HUES64 (cell line): ENCODE measurements around the gene TPD52L1.

Experiments used
- H3K27ac ChIP-seq: 2 replicates; pipeline ENCODE4 v1.7.0; 2013; ENCODE audit warnings: low read depth, low read length, inconsistent platforms
- H3K27me3 ChIP-seq: 2 replicates; pipeline ENCODE4 v1.6.1; 2013; ENCODE audit warnings: mild to moderate bottlenecking, low read length; ENCODE audit not compliant: insufficient read depth
- H3K36me3 ChIP-seq: 2 replicates; pipeline ENCODE4 v1.6.1; 2013; ENCODE audit warnings: mild to moderate bottlenecking, low read length; ENCODE audit not compliant: insufficient read depth
- H3K4me1 ChIP-seq: 2 replicates; pipeline ENCODE4 v1.6.1; 2013; ENCODE audit warnings: mild to moderate bottlenecking, low read length, moderate library complexity; ENCODE audit not compliant: insufficient read depth
- H3K4me3 ChIP-seq: 2 replicates; pipeline ENCODE4 v1.5.1; 2013; ENCODE audit warnings: mild to moderate bottlenecking, low read length, moderate library complexity
- H3K9ac ChIP-seq: 2 replicates; pipeline ENCODE4 v1.6.1; 2013; ENCODE audit warnings: mild to moderate bottlenecking, low read depth, low read length
- H3K9me3 ChIP-seq: 2 replicates; pipeline ENCODE4 v1.6.1; 2013; ENCODE audit warnings: low read depth, low read length; ENCODE audit not compliant: insufficient read depth
- whole genome bisulfite sequencing: fragments of 150-250, 120-280 bp; methylation state at CpG from one replicate; pipeline ENCODE4 v1.1.7; 2013; ENCODE audit warnings: missing lambda C conversion rate; 5-methylcytosine and 5-hydroxymethylcytosine counted together

The TPD52L1 gene

GRCh38 chr6:125195526-125195925, 42.0 kb downstream of the TPD52L1 start:
- H3K4me3 ChIP-seq: no peak overlapping the region
- H3K9ac ChIP-seq: no peak overlapping the region
- H3K27me3 ChIP-seq: no peaks in the 10 kb centered on the region
- no peaks in the 10 kb centered on the region for H3K9me3 ChIP-seq
- no peak overlapping the region for H3K27ac ChIP-seq
- no peaks in the 10 kb centered on the region for H3K36me3 ChIP-seq
- WGBS: 93% methylated on average over 3 of the region's 3 CpGs
- peaks cover 20% of the 10 kb centered on the region for H3K4me1 ChIP-seq

GRCh38 chr6:125196613-125197012, 43.0 kb downstream of the TPD52L1 start:
- no peaks in the 10 kb centered on the region for H3K27me3 ChIP-seq
- no peak overlapping the region for H3K4me3 ChIP-seq
- H3K9ac ChIP-seq: no peak overlapping the region
- H3K9me3 ChIP-seq: no peaks in the 10 kb centered on the region
- 98% methylated on average over 1 of the region's 3 CpGs for WGBS
- H3K4me1 ChIP-seq: peaks cover 10% of the 10 kb centered on the region
- H3K36me3 ChIP-seq: no peaks in the 10 kb centered on the region
- no peak overlapping the region for H3K27ac ChIP-seq

GRCh38 chr6:125197795-125198269, 44.3 kb downstream of the TPD52L1 start:
- H3K36me3 ChIP-seq: no peaks in the 10 kb centered on the region
- WGBS: 81% methylated on average over 3 of the region's 3 CpGs
- no peak overlapping the region for H3K27ac ChIP-seq
- H3K27me3 ChIP-seq: no peaks in the 10 kb centered on the region
- H3K4me3 ChIP-seq: no peak overlapping the region
- no peak overlapping the region for H3K9ac ChIP-seq
- peaks cover 7% of the 10 kb centered on the region for H3K4me1 ChIP-seq
- no peaks in the 10 kb centered on the region for H3K9me3 ChIP-seq

DNA sequence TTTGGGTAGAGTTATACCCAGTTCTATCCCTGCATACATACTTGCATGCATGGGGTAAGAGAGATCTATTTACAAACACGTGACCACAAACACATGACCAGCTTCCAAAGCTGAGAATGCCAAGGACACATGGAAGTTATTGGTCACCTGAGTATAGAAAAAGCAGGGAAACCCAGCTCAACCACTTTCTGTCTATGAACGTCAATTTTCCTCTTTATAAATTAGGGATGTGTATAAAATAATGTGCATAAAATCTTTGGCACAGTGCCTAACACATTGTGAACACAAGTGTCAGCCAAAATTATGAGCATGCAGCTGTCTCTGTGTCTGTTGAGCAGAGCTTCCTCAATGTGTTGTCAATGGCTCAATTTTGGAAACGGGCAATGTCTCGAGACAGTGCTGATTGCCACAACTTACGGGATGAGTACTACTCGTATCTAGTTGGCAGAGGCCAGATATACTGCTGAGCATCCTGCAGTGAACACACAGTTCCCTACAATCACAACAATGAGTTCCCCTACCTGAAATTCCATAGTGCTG, 44.9 kb downstream of the TPD52L1 start:
- Histone ChIP-seq H3K27ac (no peak overlapping the region), H3K4me1 (peaks cover 12% of the 10 kb centered on the region), H3K36me3 (no peaks in the 10 kb centered on the region), H3K27me3 (no peaks in the 10 kb centered on the region), H3K4me3 (no peak overlapping the region), H3K9ac (no peak overlapping the region), H3K9me3 (no peaks in the 10 kb centered on the region)
- WGBS: 90% methylated on average over 5 of the region's 6 CpGs

DNA sequence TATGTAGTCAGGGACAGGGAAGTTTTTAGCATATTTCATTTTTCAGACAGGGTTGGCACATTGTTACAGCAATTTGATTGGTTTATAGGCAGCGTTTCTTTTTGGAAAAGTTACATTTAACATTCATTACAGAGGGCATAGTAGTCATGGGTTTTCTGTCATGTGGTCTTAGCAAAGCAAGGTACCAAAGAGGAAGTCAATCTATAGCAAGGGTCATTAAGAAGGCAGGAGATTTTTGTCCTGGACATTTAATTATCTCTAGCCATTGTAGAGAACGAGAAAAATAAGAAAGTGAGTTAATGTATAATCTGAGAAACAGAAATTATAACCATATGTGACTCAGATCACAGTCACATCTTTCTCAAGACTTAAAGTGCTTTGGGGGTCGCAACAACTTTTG, 47.4 kb downstream of the TPD52L1 start:
- H3K36me3 ChIP-seq: no peaks in the 10 kb centered on the region
- no peak overlapping the region for H3K9ac ChIP-seq
- no peak overlapping the region for H3K27ac ChIP-seq
- no peak overlapping the region for H3K4me3 ChIP-seq
- WGBS: no CpG with 5 or more reads among the region's 3 CpGs
- no peaks in the 10 kb centered on the region for H3K27me3 ChIP-seq
- H3K9me3 ChIP-seq: no peaks in the 10 kb centered on the region
- H3K4me1 ChIP-seq: peaks cover 17% of the 10 kb centered on the region

- H3K4me1 ChIP-seq: peaks cover 17% of the 10 kb centered on the region
- no peak overlapping the region for H3K27ac ChIP-seq
- H3K9ac ChIP-seq: no peak overlapping the region
- H3K4me3 ChIP-seq: no peak overlapping the region
- H3K27me3 ChIP-seq: no peaks in the 10 kb centered on the region
- 91% methylated on average over 7 of the region's 7 CpGs for WGBS
- H3K36me3 ChIP-seq: no peaks in the 10 kb centered on the region
- no peaks in the 10 kb centered on the region for H3K9me3 ChIP-seq
These were observed 48.6 kb downstream of the TPD52L1 start for GRCh38 chr6:125201961-125202729.

GRCh38 chr6:125203395-125203794, 49.8 kb downstream of the TPD52L1 start:
- Histone ChIP-seq H3K9me3 (no peaks in the 10 kb centered on the region), H3K9ac (no peak overlapping the region), H3K36me3 (no peaks in the 10 kb centered on the region), H3K27ac (no peak overlapping the region), H3K4me1 (peaks cover 13% of the 10 kb centered on the region), H3K4me3 (no peak overlapping the region), H3K27me3 (no peaks in the 10 kb centered on the region)

DNA sequence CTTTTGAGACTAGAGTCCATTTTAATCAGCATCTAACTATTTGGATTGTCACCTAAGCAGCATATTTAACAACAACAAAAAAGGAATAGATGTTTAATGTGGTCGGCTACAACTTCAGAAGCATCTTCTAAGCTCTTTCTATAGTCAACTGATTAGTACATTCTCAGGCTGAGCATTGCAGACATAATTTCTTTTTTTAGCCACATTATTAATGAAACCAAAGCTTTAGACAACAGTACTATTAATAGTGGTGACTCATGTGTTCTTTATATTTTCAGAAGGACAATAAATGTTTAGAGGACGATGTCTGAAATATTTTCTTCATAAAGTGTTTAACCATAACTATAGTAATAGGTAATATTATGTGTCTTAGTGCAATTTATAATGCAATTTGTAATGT, 52.4 kb downstream of the TPD52L1 start:
- H3K4me3 ChIP-seq: no peak overlapping the region
- no peak overlapping the region for H3K27ac ChIP-seq
- H3K27me3 ChIP-seq: no peaks in the 10 kb centered on the region
- no peaks in the 10 kb centered on the region for H3K9me3 ChIP-seq
- WGBS: 93% methylated on average over 1 of the region's 2 CpGs
- no peak overlapping the region for H3K9ac ChIP-seq
- H3K4me1 ChIP-seq: peaks cover 13% of the 10 kb centered on the region
- no peaks in the 10 kb centered on the region for H3K36me3 ChIP-seq

DNA sequence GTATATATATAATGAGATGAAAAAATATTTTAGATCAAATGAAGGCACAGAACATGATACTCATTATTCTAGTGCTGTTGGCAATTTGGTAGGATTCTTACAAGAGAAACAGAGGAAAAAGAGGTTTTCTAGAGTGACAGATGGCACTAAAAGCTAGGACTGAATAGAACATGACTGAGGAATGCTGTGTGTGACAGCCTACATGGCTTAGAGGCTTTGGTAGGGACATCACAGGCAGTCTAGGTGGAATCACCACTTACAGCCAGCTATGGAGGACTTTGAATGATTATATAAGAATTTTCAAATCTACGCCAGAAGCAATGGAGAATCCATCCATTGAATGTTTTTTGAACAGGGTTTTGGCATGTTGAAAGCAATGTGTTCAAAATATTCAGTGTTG, 52.8 kb downstream of the TPD52L1 start:
- Histone ChIP-seq H3K27me3 (no peaks in the 10 kb centered on the region), H3K27ac (no peak overlapping the region), H3K36me3 (no peaks in the 10 kb centered on the region), H3K9ac (no peak overlapping the region), H3K4me1 (peaks cover 13% of the 10 kb centered on the region), H3K9me3 (no peaks in the 10 kb centered on the region), H3K4me3 (no peak overlapping the region)
- 96% methylated on average over 1 of the region's 1 CpG for WGBS

GRCh38 chr6:125207956-125208355, 54.4 kb downstream of the TPD52L1 start:
- WGBS: 86% methylated on average over 1 of the region's 1 CpG
- Histone ChIP-seq H3K27ac (no peak overlapping the region), H3K9me3 (no peaks in the 10 kb centered on the region), H3K4me3 (no peak overlapping the region), H3K36me3 (no peaks in the 10 kb centered on the region), H3K27me3 (no peaks in the 10 kb centered on the region), H3K4me1 (peaks cover 10% of the 10 kb centered on the region), H3K9ac (no peak overlapping the region)

DNA sequence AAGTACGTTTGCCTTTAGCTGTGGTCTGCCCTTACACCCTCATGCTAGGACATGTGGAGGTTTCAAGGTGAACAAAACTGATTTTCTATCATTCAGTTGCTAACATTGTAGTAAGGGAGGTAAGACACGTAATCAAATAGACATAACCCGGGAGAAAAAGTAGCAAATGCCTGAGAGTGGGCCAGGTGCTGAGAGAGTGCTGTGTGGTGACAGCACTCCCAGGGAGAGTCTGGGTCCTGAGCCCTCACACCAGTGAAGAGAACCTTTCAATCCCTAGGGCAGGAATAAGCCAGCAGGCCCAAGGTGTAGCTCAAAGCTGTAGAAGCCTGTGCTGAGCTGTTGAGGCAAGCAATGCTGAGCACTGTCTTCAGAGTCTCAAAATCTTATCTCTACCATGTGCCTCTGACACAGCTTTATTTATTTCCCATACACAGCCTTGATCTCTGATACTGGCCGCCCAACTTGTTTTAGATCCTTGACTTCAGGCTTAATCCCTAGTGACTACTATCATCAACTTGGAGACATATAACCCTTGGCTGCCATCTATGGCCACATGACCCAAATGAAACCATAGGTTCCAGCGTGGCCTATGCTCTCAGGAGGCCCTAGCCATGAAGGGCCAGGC, 55.2 kb downstream of the TPD52L1 start:
- Histone ChIP-seq H3K4me1 (peaks cover 2% of the 10 kb centered on the region), H3K4me3 (no peak overlapping the region), H3K36me3 (no peaks in the 10 kb centered on the region), H3K9ac (no peak overlapping the region), H3K27ac (no peak overlapping the region), H3K27me3 (no peaks in the 10 kb centered on the region), H3K9me3 (no peaks in the 10 kb centered on the region)
- WGBS: 93% methylated on average over 5 of the region's 5 CpGs
